A673 (cell line): ENCODE measurements around the gene DNPH1.

Experiments used
- EZH2 ChIP-seq: fragments of 200-600 bp; sonication (generic); IDR thresholded peaks from 2 replicates; pipeline ENCODE4 v1.6.1; 2017; ENCODE audit warnings: borderline replicate concordance, low read depth, mild to moderate bottlenecking, mixed read lengths, antibody characterized with exemption, low read length; ENCODE audit not compliant: poor library complexity, severe bottlenecking
- TF ChIP-seq, protein P1 (sequence below): fragments of 300-800, 200-600 bp; sonication (generic); conservative IDR thresholded peaks from 2 replicates; pipeline ENCODE4 v1.5.1; 2017; ENCODE audit warnings: low read depth, mild to moderate bottlenecking, antibody characterized with exemption, low read length, moderate library complexity, mixed read lengths

DNA sequence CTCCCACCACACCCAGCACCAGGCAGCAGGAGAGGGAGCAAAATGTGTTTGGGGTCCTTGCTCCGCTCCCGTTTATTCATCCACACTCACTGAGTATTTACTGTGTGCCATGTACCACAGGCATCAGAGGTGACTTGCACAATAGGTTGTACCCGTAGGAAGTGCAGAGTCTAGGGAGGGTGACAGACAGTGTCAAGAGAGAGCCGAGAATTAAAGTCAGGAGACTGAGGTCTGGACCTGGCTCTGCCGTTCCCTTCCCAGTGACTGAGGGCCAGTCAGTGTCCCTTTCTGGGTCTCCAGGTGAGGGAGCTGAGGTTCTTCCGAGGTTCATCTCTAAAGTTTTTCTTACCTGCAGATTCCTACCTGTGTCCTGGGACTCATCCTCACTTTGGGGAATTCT lies 36.3 kb upstream of the DNPH1 start:
- TF ChIP-seq, protein P1, sequence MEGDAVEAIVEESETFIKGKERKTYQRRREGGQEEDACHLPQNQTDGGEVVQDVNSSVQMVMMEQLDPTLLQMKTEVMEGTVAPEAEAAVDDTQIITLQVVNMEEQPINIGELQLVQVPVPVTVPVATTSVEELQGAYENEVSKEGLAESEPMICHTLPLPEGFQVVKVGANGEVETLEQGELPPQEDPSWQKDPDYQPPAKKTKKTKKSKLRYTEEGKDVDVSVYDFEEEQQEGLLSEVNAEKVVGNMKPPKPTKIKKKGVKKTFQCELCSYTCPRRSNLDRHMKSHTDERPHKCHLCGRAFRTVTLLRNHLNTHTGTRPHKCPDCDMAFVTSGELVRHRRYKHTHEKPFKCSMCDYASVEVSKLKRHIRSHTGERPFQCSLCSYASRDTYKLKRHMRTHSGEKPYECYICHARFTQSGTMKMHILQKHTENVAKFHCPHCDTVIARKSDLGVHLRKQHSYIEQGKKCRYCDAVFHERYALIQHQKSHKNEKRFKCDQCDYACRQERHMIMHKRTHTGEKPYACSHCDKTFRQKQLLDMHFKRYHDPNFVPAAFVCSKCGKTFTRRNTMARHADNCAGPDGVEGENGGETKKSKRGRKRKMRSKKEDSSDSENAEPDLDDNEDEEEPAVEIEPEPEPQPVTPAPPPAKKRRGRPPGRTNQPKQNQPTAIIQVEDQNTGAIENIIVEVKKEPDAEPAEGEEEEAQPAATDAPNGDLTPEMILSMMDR: no peak
- no peak for TF ChIP-seq EZH2
